Activated CD8-positive, alpha-beta memory T cell treated with anti-CD3 and anti-CD28 coated beads, Interleukin-2, amount 50 U/mL, for 4 hours (primary cell): Measurements from ENCODE around the gene ATP5F1B.
"Not testable (repeated sequence)": the region's sequence is repeated elsewhere in the genome, so short reads cannot be mapped to it uniquely, and the experiment has no call there.

ENCODE experiments used
- DNase-seq: peaks from one replicate; pipeline ENCODE4 v3.0.0-alpha.2; 2020

ATP5F1B gene

DNA sequence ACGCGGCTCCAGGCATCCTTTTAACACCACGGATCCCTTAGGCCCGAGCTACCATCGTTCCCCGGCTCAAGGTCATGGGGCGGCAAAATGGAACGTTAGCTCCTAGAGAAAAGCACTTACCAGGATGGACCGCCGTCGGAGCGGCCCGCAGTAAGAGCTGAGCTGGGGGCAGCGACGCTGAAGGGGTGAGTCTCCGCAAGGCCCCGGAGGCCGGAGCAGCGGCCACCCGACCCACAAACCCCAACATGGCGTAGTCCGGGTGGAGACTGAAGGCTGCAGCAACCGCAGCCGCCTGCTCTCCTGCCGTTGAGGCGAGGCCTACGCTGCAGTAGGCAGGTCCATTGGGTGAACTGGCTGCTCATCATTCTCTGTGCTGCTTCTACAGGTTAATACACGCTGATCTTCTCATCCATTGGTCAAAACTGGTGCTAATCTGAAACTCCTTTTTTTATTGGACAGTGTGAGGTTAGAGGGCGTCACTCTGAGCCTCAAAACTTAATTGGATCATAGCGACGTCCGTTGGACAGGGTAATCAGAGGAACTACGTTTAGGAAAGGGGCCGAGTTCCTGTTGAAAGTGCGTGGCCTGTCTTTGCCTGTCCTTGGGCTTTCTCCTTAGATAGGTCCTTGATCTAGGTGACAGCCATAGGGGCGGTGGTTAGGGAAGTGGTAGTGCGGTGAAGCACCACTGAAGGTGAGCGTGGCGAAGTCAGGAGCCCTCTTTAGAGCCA, at the start of gene ATP5F1B:
Gene ATP5F1B, minus strand, starts transcription at position 268 of the 730 bp plus-strand sequence. Its CDS starts 21 bp downstream, at position 247.
- peak; percentile 83 for DNase-seq

DNA sequence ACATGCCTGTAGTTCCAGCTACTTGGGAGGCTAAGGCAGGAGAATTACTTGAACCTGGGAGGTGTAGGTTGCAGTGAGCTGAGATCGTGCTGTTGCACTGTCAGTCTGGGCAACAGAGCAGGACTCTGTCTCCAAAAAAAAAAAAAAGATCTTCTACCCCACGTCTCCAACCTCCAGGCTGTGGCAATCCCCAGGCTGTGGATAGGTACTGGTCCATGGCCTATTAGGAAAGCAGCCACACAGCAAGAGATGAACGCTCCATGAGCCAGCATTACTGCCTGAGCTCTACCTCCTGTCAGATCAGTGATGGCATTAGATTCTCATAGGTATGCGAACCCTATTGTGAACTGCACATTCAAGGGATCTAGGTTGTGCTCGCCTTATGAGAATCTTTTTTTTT, 48.4 kb upstream of the ATP5F1B start:
- no peak for DNase-seq

GRCh38 chr12:56688846-56689109, 43.0 kb upstream of the ATP5F1B start:
- DNase-seq: no peak

- DNase-seq: peak; percentile 97
Observed at GRCh38 chr12:56688129-56688845, 42.5 kb upstream of the ATP5F1B start, which contains the start of gene PTGES3. TSS of gene PTGES3 (minus strand) at chr12:56688284. CDS start at chr12:56687999, 285 bp downstream.

GRCh38 chr12:56687223-56688128, 41.7 kb upstream of the ATP5F1B start:
- peak; percentile 58 for DNase-seq

DNA sequence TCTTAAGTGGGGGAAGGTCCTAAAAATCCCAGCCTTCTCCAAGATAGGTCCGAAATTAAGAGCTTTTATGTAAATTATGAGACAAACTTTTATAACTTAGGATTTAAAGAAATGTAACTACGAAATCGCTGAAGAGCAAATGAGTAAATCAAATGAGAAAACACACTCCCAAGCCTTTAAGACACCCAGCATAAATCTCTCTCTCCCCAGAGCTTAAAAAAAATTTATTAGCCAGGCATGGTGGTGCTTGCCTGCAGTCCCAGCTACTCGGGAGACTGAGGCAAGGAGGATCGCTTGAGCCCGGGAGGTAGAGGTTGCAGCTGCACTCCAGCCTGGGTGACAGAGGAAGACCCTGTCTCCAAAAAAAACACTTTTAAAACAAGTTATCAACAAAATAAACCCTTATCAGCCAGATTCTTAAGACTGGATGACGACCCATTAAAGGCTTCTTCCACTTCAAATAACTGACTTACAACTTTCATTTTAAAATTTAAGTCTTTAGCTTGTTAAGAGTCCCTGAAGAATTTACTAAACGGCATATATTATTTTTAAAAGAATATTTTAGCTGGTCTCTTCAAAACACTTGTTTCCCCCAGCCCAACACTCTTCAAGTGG, 39.1 kb upstream of the ATP5F1B start:
- no peak for DNase-seq

- DNase-seq: no peak
Observed at GRCh38 chr12:56682323-56682722, 36.5 kb upstream of the ATP5F1B start.

DNA sequence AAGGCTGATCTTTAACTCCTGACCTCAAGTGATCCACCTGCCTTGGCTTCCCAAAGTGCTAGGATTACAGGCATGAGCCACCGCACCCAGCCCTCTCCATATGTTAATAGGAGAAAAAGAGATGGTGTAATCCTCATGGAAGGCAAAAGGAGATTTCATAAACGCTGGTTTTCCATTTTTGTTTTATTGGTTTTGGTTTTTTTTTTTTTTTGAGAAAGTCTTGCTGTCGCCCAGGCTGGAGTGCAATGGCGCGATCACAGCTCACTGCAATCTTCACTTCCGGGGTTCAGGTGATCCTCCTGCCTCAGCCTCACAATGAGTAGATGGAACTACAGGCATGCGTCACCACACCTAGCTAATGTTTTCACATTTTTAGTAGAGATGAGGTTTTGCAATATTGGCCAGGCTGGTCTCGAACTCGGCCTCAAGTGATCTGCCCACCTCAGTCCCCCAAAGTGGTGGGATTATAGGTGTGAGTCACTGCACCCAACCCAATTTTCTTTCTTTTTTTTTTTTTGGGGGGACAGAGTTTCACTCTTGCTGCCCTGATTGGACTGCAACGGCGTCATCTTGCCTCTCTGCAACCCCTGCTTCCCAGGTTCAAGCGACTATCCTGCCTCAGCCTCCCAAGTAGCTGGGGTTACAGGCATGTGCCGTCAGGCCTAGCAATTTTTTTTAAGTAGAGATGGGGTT, 34.2 kb upstream of the ATP5F1B start:
- DNase-seq: no peak

DNA sequence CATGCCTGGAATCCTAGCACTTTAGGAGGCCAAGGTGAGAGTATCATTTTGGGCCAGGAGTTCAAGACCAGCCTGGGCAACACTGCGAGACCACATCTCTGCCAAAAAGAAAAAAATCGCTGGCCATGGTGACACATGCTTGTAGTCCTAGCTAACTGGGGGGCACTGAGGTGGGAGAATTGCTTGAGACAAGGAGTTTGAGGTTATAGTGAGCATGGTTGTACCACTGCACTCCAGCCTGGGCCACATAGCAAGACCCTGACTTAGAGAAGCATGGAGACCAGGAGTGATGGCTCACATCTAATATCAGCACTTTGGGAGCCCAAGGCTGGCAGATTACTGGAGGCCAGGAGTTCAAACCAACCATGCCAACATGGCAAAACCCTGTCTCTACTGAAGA, 33.1 kb upstream of the ATP5F1B start:
- no peak for DNase-seq

- no peak for DNase-seq
Observed at GRCh38 chr12:56677680-56678079, 31.9 kb upstream of the ATP5F1B start.

GRCh38 chr12:56676851-56677580, 31.2 kb upstream of the ATP5F1B start:
- no peak for DNase-seq

DNA sequence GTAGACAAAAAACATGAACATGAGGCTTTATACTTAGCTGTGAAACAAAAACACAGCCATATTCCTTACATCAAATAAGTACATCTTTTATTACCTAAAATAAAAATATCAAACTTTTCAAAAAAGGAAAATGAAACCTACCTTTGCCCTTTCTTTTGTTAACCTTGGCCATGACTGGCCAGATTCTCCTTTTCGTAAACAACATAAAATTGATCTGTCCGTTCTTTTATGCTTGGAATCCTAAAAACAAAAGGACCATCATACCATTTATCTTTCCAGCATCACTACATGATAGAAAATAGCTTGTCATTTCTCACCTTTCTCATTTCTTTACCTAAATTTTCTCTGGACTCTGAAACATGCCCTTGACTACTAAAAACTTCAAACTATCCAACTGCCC, 25.8 kb upstream of the ATP5F1B start:
- DNase-seq: no peak

DNA sequence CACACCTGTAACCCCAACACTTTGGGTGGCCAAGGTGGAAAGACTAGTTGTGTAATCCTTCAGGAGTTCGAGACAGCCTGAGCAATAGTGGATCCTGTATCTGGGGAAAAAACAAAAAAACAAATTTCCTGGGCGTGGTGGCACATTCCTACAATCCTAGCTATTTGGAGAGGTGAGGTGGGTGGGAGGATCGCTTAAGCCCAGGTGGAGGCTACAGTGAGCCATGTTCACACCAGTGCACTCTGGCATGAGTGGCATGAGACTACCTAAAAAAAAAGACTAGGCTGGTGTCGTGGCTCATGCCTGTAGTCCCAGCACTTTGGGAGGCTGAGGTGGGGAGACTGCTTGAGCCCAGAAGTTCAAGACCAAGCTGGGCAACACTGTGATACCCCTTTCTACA, 25.1 kb upstream of the ATP5F1B start:
- DNase-seq: no peak

DNA sequence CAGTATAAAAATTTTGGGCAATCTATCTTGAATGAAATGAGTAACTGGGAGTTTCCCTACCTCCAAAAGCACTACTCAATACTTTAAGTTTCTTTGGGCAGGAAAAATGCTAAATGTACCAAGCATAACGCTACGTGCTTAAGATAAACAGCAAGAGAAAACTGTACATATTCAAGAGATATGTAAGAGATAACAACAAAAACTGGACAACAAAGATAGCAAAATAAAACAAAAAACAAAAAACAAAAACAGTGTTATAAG, 22.3 kb upstream of the ATP5F1B start:
- no peak for DNase-seq

GRCh38 chr12:56661979-56662638, 16.3 kb upstream of the ATP5F1B start:
- no peak for DNase-seq

DNA sequence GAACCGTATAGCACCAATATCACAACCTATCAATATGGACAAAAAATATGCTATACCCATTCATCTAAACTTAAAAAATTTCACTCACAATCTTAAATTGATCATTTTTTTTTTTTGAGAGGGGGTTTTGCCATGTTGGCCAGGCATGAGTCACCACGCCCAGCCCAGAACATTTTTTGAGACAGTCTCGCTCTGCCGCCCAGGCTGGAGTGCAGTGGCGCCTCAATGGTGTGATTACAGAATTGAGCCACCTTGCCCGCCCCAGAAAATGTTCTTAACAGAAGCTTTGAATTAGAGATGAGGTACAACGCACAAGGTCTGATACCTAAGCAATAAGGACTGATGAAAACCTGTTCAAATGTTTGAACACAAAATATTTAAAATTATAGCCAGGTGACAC, 15.8 kb upstream of the ATP5F1B start:
- DNase-seq: no peak

DNA sequence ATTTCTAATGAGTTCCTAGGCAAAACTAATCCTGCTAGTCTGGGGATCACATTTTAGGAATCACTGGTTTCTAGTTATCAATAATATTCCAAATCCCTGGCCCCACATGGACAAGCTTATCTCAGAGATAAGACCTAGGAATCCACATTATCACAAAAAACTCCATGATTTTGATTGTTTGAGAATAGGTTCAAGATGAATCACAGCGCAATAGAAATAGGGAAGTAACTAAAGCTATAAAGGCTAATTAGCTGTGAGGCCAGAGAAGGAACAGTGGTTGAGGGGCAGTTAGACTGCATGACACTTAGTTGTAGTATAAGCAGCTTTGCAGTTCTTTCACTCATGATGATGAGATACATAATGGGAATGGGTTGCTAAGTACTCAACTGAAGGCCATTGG, 13.1 kb upstream of the ATP5F1B start:
- DNase-seq: no peak

GRCh38 chr12:56657416-56658379, 11.9 kb upstream of the ATP5F1B start:
- no peak for DNase-seq

GRCh38 chr12:56653781-56654180, 8.0 kb upstream of the ATP5F1B start:
- DNase-seq: not testable (repeated sequence)

- not testable (repeated sequence) for DNase-seq
Observed at GRCh38 chr12:56648023-56648422, 2.2 kb upstream of the ATP5F1B start.
